Rectal smooth muscle tissue (tissue), 1 donor: ENCODE results near the gene STAT3.
A peak's percentile ranks its signal among the peaks of the same experiment; 100 is the strongest.

ENCODE experiments used
- H3K27ac ChIP-seq: one replicate; pipeline ENCODE4 v1.7.0; 2013; ENCODE audit warnings: low read depth, low read length, inconsistent platforms
- H3K27me3 ChIP-seq: one replicate; pipeline ENCODE4 v1.7.0; 2013; ENCODE audit warnings: low read length; ENCODE audit not compliant: control insufficient read depth, insufficient read depth
- H3K36me3 ChIP-seq: one replicate; pipeline ENCODE4 v1.7.0; 2013; ENCODE audit warnings: low read length; ENCODE audit not compliant: control insufficient read depth, insufficient read depth
- H3K4me1 ChIP-seq: one replicate; pipeline ENCODE4 v1.7.0; 2013; ENCODE audit warnings: low read length; ENCODE audit not compliant: control insufficient read depth, insufficient read depth
- H3K4me3 ChIP-seq: one replicate; pipeline ENCODE4 v1.7.0; 2013; ENCODE audit warnings: low read length
- H3K9ac ChIP-seq: one replicate; pipeline ENCODE4 v1.7.0; 2013; ENCODE audit warnings: low read length

STAT3 gene

DNA sequence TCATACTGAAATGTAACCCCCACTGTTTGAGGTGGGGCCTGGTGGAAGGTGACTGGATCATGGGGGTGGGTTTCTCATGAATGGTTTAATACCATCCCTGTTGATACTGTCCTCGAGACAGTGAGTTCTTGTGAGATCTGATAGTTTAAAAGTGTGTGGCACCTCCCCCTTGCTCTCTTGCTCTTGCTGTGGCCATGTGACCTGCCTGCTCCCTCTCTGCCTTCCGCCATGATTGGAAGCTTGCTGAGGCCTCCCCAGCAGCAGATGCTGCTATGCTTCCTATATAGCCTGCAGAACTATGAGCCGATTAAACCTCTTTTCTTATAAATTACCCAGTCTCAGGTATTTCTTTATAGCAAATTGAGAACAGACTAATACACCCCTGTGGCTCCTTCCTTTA is 40.6 kb downstream of the STAT3 start:
- Histone ChIP-seq H3K36me3 (peaks cover 13% of the 10 kb centered on the region), H3K27me3 (no peaks in the 10 kb centered on the region), H3K9ac (no peak overlapping the region), H3K4me1 (peaks cover 15% of the 10 kb centered on the region), H3K4me3 (no peak overlapping the region), H3K27ac (peak overlapping the region; percentile 77)

DNA sequence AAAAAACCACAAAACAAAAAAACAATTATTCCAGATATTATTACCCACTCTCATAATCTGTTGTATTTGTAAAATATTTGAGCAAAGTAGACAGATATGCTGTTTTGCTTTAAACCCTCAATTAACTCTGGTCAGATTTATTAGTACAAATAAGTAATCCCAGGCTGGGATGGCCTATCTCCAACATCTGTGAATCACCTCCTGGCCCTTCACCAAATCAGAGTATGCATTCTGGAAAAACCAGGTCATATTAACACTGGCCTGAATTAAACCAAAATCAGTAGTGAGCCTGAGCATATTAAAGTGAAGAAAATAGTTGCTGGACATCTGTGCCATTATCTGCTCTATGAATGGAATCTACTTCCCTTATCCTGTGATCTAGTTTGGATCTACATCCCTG is 41.0 kb downstream of the STAT3 start:
- H3K27ac ChIP-seq, result peak overlapping the region; percentile 77
- peaks cover 15% of the 10 kb centered on the region for H3K4me1 ChIP-seq
- H3K36me3 ChIP-seq, result peaks cover 13% of the 10 kb centered on the region
- H3K27me3 ChIP-seq, result no peaks in the 10 kb centered on the region
- no peak overlapping the region for H3K9ac ChIP-seq
- H3K4me3 ChIP-seq, result no peak overlapping the region

DNA sequence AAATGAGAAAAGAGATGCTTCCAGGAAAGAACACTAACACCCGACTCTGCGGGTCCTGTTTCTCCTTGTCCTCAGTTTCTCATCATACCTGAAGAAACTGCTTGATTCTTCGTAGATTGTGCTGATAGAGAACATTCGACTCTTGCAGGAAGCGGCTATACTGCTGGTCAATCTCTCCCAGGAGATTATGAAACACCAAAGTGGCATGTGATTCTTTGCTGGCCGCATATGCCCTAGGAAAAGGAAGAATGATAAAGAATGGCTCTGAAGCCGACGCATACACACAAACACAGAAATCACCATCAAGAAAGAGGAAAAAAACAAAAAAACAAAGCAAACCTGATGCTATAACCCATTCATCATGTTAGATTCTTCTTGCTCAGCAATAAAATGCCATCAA is 41.8 kb downstream of the STAT3 start:
- H3K27me3 ChIP-seq, result no peaks in the 10 kb centered on the region
- peak overlapping the region; percentile 36 for H3K27ac ChIP-seq
- H3K9ac ChIP-seq, result no peak overlapping the region
- H3K4me3 ChIP-seq, result no peak overlapping the region
- peaks cover 13% of the 10 kb centered on the region for H3K36me3 ChIP-seq
- H3K4me1 ChIP-seq, result peaks cover 15% of the 10 kb centered on the region

DNA sequence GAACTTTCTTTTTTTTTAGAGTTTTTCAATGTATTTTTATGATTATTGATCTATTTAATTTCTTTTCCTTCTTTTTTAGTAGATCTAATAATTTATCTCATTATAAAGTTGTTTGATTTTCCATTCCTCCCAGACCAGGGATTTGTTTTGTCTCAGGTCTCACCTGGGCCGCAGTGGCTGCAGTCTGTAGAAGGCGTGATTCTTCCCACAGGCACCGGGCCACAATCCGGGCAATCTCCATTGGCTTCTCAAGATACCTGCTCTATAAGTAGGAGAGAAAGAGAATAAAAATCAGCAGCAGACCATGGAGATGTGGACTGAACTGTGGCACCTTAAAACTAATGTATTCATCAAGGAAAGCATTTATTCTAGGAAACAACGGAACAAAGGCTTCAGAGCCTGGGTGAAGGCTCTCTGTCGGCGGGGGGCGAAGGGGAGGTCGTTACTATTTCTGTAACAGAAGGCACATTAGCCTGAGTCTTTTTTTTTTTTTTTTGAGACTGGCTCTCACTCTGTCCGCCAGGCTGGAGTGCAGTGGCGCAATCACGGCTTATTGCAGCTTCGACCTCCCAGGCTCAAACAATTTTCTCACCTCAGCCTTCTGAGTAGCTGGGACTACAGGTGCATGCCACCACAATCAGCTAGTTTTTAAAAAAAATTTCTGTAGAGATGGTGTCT is 42.7 kb downstream of the STAT3 start:
- Histone ChIP-seq H3K36me3 (peaks cover 13% of the 10 kb centered on the region), H3K9ac (no peak overlapping the region), H3K4me3 (no peak overlapping the region), H3K4me1 (peaks cover 15% of the 10 kb centered on the region), H3K27me3 (no peaks in the 10 kb centered on the region), H3K27ac (no peak overlapping the region)

DNA sequence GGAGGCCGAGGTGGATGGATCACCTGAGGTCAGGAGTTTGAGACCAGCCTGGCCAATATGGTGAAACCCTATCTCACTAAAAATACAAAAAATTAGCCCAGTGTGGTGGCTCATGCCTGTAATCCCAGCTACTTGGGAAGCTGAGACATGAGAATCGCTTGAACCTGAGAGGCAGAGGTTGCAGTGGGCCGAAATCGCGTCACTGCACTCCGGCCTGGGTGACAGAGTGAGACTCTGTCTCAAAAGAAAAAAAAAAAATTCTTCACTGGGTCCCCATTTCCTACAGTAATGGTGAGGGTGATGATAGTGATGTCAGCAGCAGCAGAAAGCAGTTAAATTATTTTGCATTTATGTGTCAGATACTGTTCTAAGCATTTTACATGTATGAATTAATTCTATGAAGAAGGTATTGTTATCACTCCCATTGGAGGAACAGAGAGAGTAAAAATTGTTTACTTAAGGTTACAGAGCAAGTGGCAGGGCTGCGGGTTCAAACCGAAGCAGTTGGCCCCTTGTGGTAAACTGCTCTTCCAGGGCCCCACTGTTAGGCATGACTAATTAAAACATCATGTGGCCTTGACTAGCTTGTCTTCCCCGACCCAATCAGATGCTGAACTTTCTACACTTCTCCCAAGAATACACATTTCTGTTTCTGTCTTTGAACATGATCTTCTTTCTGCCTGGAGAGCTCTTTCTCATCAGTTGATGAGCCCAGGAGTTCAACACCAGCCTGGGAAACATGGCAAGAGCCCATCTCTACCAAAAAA is 45.8 kb downstream of the STAT3 start:
- no peak overlapping the region for H3K4me3 ChIP-seq
- H3K4me1 ChIP-seq, result peaks cover 5% of the 10 kb centered on the region
- peaks cover 23% of the 10 kb centered on the region for H3K36me3 ChIP-seq
- no peaks in the 10 kb centered on the region for H3K27me3 ChIP-seq
- no peak overlapping the region for H3K27ac ChIP-seq
- H3K9ac ChIP-seq, result no peak overlapping the region

DNA sequence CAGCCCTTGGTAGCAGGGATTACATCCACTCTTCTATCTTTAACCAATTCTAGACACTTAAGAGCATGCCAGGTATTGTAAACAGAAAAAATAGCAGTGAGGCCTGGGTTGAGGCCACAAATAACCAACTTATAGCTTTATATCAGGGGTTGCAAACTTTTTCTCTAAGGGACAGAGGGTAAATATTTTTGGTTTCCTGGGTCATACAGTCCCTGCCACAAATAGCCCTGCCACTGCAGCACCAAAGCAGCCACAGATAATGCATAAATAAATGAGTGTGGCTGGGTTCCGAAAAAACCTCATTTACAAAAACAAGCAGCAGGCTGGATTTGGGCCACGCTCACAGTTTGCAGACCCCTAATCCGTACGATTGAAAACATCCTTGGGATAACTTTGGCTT is 46.7 kb downstream of the STAT3 start:
- no peaks in the 10 kb centered on the region for H3K27me3 ChIP-seq
- H3K27ac ChIP-seq, result no peak overlapping the region
- no peak overlapping the region for H3K4me3 ChIP-seq
- H3K4me1 ChIP-seq, result peaks cover under 1% of the 10 kb centered on the region
- no peak overlapping the region for H3K9ac ChIP-seq
- peaks cover 25% of the 10 kb centered on the region for H3K36me3 ChIP-seq

DNA sequence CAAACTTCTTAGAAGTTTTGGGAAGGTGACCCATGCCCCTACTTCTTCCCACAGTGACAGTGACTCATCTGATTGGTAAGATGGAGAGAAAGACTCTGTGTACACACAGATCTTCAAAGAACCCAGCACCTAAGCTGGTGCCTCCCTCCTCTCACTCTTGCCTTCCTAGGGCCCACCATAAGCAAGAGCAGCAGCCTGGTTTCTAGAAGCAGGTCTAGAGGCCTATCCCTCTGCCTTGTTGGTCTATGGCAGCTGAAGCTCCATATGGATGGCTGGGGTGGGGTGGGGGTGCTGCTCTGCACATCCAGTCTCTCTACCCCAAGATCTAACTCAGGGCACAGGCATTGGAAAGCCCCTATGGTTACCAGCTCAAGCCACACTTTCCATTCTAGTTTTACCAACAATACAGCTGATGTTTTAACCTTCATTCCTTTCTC is 47.5 kb downstream of the STAT3 start:
- H3K27ac ChIP-seq, result no peak overlapping the region
- H3K27me3 ChIP-seq, result no peaks in the 10 kb centered on the region
- peaks cover 22% of the 10 kb centered on the region for H3K36me3 ChIP-seq
- H3K9ac ChIP-seq, result no peak overlapping the region
- no peak overlapping the region for H3K4me3 ChIP-seq
- no peaks in the 10 kb centered on the region for H3K4me1 ChIP-seq

DNA sequence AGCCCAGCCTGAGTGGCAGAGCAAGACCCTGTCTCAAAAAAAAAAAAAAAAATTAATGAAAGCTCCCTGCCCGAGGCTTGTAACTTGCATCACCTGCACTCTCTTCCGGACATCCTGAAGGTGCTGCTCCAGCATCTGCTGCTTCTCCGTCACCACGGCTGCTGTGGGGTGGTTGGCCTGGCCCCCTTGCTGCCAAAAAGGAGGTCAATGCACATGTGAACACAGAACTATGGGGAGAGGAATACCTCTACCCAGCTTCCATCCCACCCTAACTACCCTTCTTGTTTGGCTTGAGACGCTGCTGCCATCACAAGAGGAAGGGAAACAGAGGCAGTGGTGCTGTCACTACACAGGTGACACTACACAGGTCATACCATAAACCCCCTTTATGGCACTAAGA is 49.0 kb downstream of the STAT3 start:
- no peak overlapping the region for H3K9ac ChIP-seq
- H3K27ac ChIP-seq, result no peak overlapping the region
- H3K27me3 ChIP-seq, result no peaks in the 10 kb centered on the region
- peaks cover 24% of the 10 kb centered on the region for H3K36me3 ChIP-seq
- no peaks in the 10 kb centered on the region for H3K4me1 ChIP-seq
- no peak overlapping the region for H3K4me3 ChIP-seq

DNA sequence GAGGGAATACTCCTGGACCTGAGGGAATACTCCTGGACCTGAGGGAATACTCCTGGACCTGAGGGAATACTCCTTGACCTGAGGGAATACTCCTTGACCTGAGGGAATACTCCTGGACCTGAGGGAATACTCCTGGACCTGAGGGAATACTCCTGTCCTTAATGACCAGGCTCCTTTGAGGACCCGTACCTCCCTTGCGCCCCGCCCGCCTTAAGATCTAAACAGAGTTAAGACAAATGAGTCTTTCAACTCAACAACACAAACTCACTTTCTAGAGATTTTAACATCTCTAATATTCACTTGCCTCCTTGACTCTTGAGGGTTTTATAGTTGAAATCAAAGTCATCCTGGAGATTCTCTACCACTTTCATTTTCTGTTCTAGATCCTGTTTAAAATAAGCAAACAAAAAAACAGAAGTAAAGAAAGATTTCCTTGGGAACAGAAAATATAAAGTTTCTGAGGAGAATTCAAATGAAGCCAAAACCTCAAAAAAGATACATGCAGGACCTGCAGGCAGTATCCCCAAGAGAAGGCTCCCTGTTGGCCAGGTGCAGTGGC is 49.7 kb downstream of the STAT3 start:
- Histone ChIP-seq H3K4me3 (no peak overlapping the region), H3K27me3 (no peaks in the 10 kb centered on the region), H3K4me1 (no peaks in the 10 kb centered on the region), H3K27ac (no peak overlapping the region), H3K9ac (no peak overlapping the region), H3K36me3 (peaks cover 27% of the 10 kb centered on the region)

DNA sequence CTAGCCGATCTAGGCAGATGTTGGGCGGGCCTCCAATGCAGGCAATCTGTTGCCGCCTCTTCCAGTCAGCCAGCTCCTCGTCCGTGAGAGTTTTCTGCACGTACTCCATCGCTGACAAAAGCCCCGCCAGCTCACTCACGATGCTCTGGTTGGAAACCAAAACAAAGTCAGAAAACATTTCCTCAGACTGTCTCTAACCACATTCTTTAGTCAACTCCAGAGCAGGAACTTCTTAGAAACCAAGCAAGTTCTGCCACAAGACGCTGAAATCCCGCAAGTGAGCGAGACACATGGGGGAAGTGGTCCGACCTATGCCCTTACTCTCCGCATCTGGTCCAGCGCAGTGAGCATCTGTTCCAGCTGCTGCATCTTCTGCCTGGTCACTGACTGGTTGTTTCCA is 50.8 kb downstream of the STAT3 start:
- peaks cover 33% of the 10 kb centered on the region for H3K36me3 ChIP-seq
- no peaks in the 10 kb centered on the region for H3K27me3 ChIP-seq
- H3K27ac ChIP-seq, result no peak overlapping the region
- no peak overlapping the region for H3K4me3 ChIP-seq
- H3K9ac ChIP-seq, result no peak overlapping the region
- H3K4me1 ChIP-seq, result no peaks in the 10 kb centered on the region

DNA sequence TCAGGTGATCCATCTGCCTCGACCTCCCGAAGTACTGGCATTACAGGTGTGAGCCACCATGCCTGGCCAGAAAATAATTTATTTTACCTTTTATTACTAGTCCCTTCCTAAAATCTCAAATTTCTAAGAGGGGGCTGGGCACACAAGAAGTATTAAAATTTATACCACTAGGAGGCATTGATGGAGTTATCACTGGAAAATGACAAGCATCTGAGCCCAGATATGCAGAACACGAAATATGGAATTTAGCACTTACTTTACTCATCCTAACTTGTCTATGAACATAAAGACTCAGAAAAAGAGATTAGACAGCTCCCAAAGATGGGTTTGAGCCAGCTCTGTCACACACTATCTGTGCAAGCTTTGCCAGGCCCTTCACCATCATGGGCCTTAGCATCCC is 53.6 kb downstream of the STAT3 start:
- Histone ChIP-seq H3K4me1 (peaks cover 2% of the 10 kb centered on the region), H3K27me3 (no peaks in the 10 kb centered on the region), H3K4me3 (no peak overlapping the region), H3K27ac (no peak overlapping the region), H3K9ac (no peak overlapping the region), H3K36me3 (peaks cover 40% of the 10 kb centered on the region)

DNA sequence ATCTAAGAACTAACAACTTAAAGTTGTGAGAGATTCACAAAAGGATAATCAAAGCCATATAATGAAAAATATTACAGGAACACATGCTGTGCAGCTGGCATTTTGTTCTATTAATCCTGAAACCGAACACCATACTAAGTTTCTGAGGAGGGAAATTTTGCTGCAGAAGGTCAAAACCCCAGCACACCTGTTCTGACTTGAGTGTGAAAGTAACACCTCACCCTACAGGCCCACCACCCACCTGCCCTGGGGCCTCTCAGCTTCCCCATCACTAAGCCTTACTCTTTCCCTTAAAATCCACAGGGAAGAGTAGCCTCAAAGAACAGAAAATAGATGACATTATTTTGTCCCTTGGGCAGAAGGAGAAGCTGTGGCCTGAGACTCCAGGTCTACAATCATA is 55.2 kb downstream of the STAT3 start:
- Histone ChIP-seq H3K4me3 (no peak overlapping the region), H3K27me3 (no peaks in the 10 kb centered on the region), H3K36me3 (peaks cover 33% of the 10 kb centered on the region), H3K27ac (no peak overlapping the region), H3K4me1 (peaks cover 11% of the 10 kb centered on the region), H3K9ac (no peak overlapping the region)
